Measurements from ENCODE around the gene OR2M4.
"Not testable (repeated sequence)": the region's sequence is repeated elsewhere in the genome, so short reads cannot be mapped to it uniquely, and the experiment has no call there.

The OR2M4 gene

DNA sequence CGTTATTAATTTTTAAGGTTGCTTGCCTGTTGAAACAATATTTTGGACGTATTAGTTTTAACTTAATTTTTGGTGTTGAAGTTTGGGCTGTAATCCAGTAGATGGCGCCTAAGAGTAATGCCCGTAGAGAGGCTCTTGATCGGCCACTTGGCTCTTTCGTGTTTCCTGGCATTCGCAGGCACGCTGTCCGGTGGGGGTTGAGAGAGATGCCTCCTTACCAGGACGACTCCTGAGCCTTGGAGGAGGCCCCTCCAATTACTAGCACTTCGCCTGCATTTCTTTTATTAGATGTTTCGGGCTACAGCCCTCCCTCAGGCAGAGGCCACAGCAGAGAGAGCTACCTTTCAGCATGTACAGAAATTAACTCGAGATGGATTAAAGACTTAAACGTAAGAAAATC, 12.0 kb downstream of the OR2M4 start:
- Histone ChIP-seq H3K27me3 (replicated peaks; ENCODE audit: control insufficient read depth, insufficient read depth, low read length, poor library complexity, severe bottlenecking) (no peaks in the 10 kb centered on the region), H3K9me3 (ENCODE audit: control insufficient read depth, low read length) (no peaks in the 10 kb centered on the region), H3K27ac (ENCODE audit: insufficient read depth, low read length, poor library complexity, severe bottlenecking) (no peak overlapping the region), H3K36me3 (ENCODE audit: control insufficient read depth, insufficient read depth, low read length) (no peaks in the 10 kb centered on the region), H3K4me3 (ENCODE audit: insufficient read depth, low read depth, low read length, poor library complexity, severe bottlenecking) (no peak overlapping the region), H3K4me1 (ENCODE audit: control insufficient read depth, insufficient read depth, low read length, poor library complexity, severe bottlenecking) (no peaks in the 10 kb centered on the region)
- no peak for DNase-seq

DNA sequence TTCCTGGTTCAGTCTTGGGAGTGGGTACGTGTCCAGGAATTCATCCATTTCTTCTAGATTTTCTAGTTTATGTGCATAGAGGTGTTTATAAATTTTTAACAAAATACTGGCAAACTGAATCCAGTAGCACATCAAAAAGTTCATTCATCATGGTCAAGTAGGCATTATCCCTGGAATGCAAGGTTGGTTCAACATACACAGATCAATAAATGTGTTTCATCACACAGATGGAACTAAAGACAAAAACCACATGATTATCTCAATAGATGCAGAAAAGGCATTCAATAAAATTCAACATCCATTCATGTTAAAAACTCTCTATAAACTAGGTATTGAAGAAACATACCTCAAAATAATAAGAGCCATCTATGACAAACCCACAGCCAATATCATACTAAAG, 28.1 kb downstream of the OR2M4 start:
- not testable (repeated sequence) for H3K27me3 ChIP-seq (replicated peaks; ENCODE audit: control insufficient read depth, insufficient read depth, low read length, poor library complexity, severe bottlenecking); H3K36me3 ChIP-seq (ENCODE audit: control insufficient read depth, insufficient read depth, low read length); H3K27ac ChIP-seq (ENCODE audit: insufficient read depth, low read length, poor library complexity, severe bottlenecking); DNase-seq; H3K4me1 ChIP-seq (ENCODE audit: control insufficient read depth, insufficient read depth, low read length, poor library complexity, severe bottlenecking); H3K4me3 ChIP-seq (ENCODE audit: insufficient read depth, low read depth, low read length, poor library complexity, severe bottlenecking); H3K9me3 ChIP-seq (ENCODE audit: control insufficient read depth, low read length)

DNA sequence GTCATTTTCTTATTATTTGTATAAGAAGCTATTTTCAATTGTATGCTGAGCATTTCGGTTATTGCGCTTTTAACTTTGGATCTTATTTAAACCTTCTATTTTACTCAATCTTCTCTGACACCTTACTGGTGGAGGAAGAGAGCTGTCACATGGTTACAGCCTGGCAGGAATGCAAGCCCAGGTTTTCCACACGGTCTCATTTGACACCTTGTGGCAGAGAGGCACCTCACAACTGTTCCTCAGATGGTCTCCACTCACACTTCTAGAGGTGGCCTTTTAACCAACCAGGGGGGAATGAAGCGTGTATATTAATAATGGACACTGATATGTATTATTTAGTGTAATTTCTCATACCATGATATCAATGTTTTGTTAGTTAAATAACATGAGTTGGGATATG, 37.0 kb downstream of the OR2M4 start:
- no peaks in the 10 kb centered on the region for H3K4me1 ChIP-seq (ENCODE audit: control insufficient read depth, insufficient read depth, low read length, poor library complexity, severe bottlenecking)
- DNase-seq = no peak
- no peaks in the 10 kb centered on the region for H3K36me3 ChIP-seq (ENCODE audit: control insufficient read depth, insufficient read depth, low read length)
- no peaks in the 10 kb centered on the region for H3K9me3 ChIP-seq (ENCODE audit: control insufficient read depth, low read length)
- H3K4me3 ChIP-seq (ENCODE audit: insufficient read depth, low read depth, low read length, poor library complexity, severe bottlenecking) = no peak overlapping the region
- no peaks in the 10 kb centered on the region for H3K27me3 ChIP-seq (replicated peaks; ENCODE audit: control insufficient read depth, insufficient read depth, low read length, poor library complexity, severe bottlenecking)
- H3K27ac ChIP-seq (ENCODE audit: insufficient read depth, low read length, poor library complexity, severe bottlenecking) = no peak overlapping the region

DNA sequence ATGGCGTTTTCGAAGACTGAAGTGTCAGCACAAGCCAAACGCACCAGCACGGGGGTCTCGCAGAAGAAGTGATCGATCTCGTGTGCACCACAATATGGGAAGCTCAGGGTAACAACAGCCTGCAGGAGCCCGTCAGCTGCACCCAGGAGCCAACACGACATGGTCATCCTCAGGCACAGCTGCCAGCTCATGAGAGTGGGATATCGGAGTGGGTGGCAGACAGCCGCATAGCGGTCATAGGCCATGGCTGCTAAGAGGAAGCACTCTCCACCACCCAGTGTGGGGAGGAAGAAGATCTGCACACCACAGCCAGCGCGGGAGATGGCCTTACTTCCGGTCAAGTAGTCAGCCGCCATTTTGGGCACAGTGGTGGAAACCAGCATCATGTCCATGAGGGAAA, 42.0 kb downstream of the OR2M4 start:
- not testable (repeated sequence) for H3K4me1 ChIP-seq (ENCODE audit: control insufficient read depth, insufficient read depth, low read length, poor library complexity, severe bottlenecking); H3K36me3 ChIP-seq (ENCODE audit: control insufficient read depth, insufficient read depth, low read length); H3K27ac ChIP-seq (ENCODE audit: insufficient read depth, low read length, poor library complexity, severe bottlenecking); H3K9me3 ChIP-seq (ENCODE audit: control insufficient read depth, low read length); DNase-seq; H3K27me3 ChIP-seq (replicated peaks; ENCODE audit: control insufficient read depth, insufficient read depth, low read length, poor library complexity, severe bottlenecking); H3K4me3 ChIP-seq (ENCODE audit: insufficient read depth, low read depth, low read length, poor library complexity, severe bottlenecking)

DNA sequence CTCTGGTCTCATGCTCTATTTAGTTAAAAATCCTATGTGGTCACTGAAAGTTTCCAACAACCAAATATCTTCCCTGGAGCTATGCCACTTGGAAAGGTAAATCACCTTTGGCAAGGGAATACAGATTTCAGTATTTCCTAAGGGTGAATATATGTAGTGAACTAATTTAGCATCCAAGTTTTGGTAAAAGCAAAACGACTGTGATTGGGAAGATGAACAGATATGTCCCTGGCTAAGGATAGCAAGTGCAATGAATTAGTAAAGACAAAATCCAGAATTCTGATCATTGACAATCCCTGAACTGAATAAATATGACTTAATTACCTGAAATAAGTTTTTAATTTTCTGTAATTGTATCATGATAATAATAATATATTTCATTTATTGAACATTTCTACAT, 46.7 kb downstream of the OR2M4 start, which contains the start of gene OR2T33:
Gene OR2T33 (minus strand): TSS at position 101 of the 400 bp plus-strand sequence. CDS start 4,162 bp downstream, outside the sequence.
- Histone ChIP-seq H3K4me3 (ENCODE audit: insufficient read depth, low read depth, low read length, poor library complexity, severe bottlenecking) (no peak within 1 kb of the TSS), H3K27ac (ENCODE audit: insufficient read depth, low read length, poor library complexity, severe bottlenecking) (no peak within 1 kb of the TSS), H3K27me3 (replicated peaks; ENCODE audit: control insufficient read depth, insufficient read depth, low read length, poor library complexity, severe bottlenecking) (no peaks in the 10 kb centered on the region), H3K4me1 (ENCODE audit: control insufficient read depth, insufficient read depth, low read length, poor library complexity, severe bottlenecking) (no peaks in the 10 kb centered on the region), H3K9me3 (ENCODE audit: control insufficient read depth, low read length) (no peaks in the 10 kb centered on the region), H3K36me3 (ENCODE audit: control insufficient read depth, insufficient read depth, low read length) (no peaks in the 10 kb centered on the region)
- DNase-seq = no peak

GRCh38 chr1:248288391-248288790, 57.2 kb downstream of the OR2M4 start:
- Histone ChIP-seq H3K4me3 (ENCODE audit: insufficient read depth, low read depth, low read length, poor library complexity, severe bottlenecking) (no peak overlapping the region), H3K36me3 (ENCODE audit: control insufficient read depth, insufficient read depth, low read length) (no peaks in the 10 kb centered on the region), H3K9me3 (ENCODE audit: control insufficient read depth, low read length) (no peaks in the 10 kb centered on the region), H3K4me1 (ENCODE audit: control insufficient read depth, insufficient read depth, low read length, poor library complexity, severe bottlenecking) (no peaks in the 10 kb centered on the region), H3K27me3 (replicated peaks; ENCODE audit: control insufficient read depth, insufficient read depth, low read length, poor library complexity, severe bottlenecking) (no peaks in the 10 kb centered on the region), H3K27ac (ENCODE audit: insufficient read depth, low read length, poor library complexity, severe bottlenecking) (no peak overlapping the region)
- no peak for DNase-seq
